ENCODE data around the gene RAD23B. TPM values are rescaled to one million over a fixed set of nuclear protein-coding genes. Genes with fewer than 3 reads are reported as not detected.

Gene RAD23B
- total RNA-seq, 1 experiment from 2014 or later = 114 TPM

DNA sequence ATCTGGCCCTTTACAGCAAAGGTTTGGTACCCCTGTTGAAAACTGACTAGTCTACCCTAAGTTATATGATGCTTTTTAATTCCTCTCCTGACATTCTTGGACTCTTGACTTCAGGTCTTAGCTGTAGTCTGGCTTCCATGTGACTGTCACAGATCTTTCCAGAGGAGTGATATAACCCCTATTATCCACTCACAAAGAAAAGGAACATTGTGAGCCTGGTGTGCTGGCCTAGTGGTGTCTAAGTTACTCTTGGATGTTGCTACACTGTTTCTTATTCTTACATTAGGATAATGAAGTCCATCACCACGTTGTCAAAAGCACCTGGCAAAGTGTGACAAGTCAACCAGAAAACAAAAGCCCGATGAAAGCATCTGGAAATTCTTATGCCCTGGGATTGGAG, 49.8 kb downstream of the RAD23B start:
- ATAC-seq (no peak), DNase-seq (ENCODE audit: low read depth, low spot score) (no peak)
- Histone ChIP-seq H3K4me3 (ENCODE audit: low read depth in 2 of 2, low read length in 2 of 2) (no peak overlapping the region), H3K27me3 (ENCODE audit: control insufficient read depth, insufficient read depth, low read length) (no peaks in the 10 kb centered on the region), H3K9me3 (ENCODE audit: control insufficient read depth, insufficient read depth, low read depth, low read length) (no peaks in the 10 kb centered on the region), H3K36me3 (ENCODE audit: control insufficient read depth, insufficient read depth, low read length) (peaks cover 23% of the 10 kb centered on the region), H3K27ac (ENCODE audit: low read length) (no peak overlapping the region), H3K4me1 (ENCODE audit: control insufficient read depth, insufficient read depth, low read length) (no peaks in the 10 kb centered on the region)
- intact Hi-C loops (cut with micrococcal nuclease; ENCODE audit: unreplicated experiment) (no loop called here), in situ Hi-C loops (cut with HindIII; ENCODE audit: low pct_unique_long_range_greater_than_20kb, low sequenced_read_pairs) (no loop called here)
- no TSS peak for BruUV-seq (replicated peaks)
- ChIA-PET POLR2A (no interaction called here), CTCF (no interaction called here)
- TF ChIP-seq REST (IDR thresholded peaks at IDR 0.05; ENCODE audit: insufficient read depth in 1 of 2, low read depth in 2 of 2, low read length in 1 of 2) = no peak
- TF ChIP-seq TCF7L2 (IDR thresholded peaks at IDR 0.05; ENCODE audit: low read depth, low read length) = no peak
- no peak for TF ChIP-seq SIN3A (IDR thresholded peaks at IDR 0.05; ENCODE audit: borderline replicate concordance, insufficient read depth, low read depth, low read length)
- no peak for TF ChIP-seq POLR2AphosphoS5 (IDR thresholded peaks at IDR 0.05; ENCODE audit: low read depth, low read length)
- no peak for TF ChIP-seq CTCF (IDR thresholded peaks at IDR 0.05)

- POLR2A ChIA-PET = no interaction called here
- CTCF ChIA-PET = no interaction called here
- in situ Hi-C loops (cut with HindIII; ENCODE audit: low pct_unique_long_range_greater_than_20kb, low sequenced_read_pairs) = no loop called here
- Histone ChIP-seq H3K27me3 (ENCODE audit: control insufficient read depth, insufficient read depth, low read length) (no peaks in the 10 kb centered on the region), H3K4me3 (ENCODE audit: low read depth in 2 of 2, low read length in 2 of 2) (no peak overlapping the region), H3K27ac (ENCODE audit: low read length) (no peak overlapping the region), H3K4me1 (ENCODE audit: control insufficient read depth, insufficient read depth, low read length) (no peaks in the 10 kb centered on the region), H3K9me3 (ENCODE audit: control insufficient read depth, insufficient read depth, low read depth, low read length) (no peaks in the 10 kb centered on the region), H3K36me3 (ENCODE audit: control insufficient read depth, insufficient read depth, low read length) (peaks cover 23% of the 10 kb centered on the region)
- BruUV-seq (replicated peaks) = no TSS peak
- no peak for TF ChIP-seq TCF7L2 (IDR thresholded peaks at IDR 0.05; ENCODE audit: low read depth, low read length)
- no peak for TF ChIP-seq CTCF (IDR thresholded peaks at IDR 0.05)
- TF ChIP-seq REST (IDR thresholded peaks at IDR 0.05; ENCODE audit: insufficient read depth in 1 of 2, low read depth in 2 of 2, low read length in 1 of 2) = no peak
- TF ChIP-seq POLR2AphosphoS5 (IDR thresholded peaks at IDR 0.05; ENCODE audit: low read depth, low read length) = peak; percentile 35
- no peak for TF ChIP-seq SIN3A (IDR thresholded peaks at IDR 0.05; ENCODE audit: borderline replicate concordance, insufficient read depth, low read depth, low read length)
- ATAC-seq = no peak
- intact Hi-C loops (cut with micrococcal nuclease; ENCODE audit: unreplicated experiment) = no loop called here
- no peak for DNase-seq (ENCODE audit: low read depth, low spot score)
Measured at GRCh38 chr9:107333363-107333762, 50.3 kb downstream of the RAD23B start.
